Measurements from ENCODE around the gene LMOD1.

DNA sequence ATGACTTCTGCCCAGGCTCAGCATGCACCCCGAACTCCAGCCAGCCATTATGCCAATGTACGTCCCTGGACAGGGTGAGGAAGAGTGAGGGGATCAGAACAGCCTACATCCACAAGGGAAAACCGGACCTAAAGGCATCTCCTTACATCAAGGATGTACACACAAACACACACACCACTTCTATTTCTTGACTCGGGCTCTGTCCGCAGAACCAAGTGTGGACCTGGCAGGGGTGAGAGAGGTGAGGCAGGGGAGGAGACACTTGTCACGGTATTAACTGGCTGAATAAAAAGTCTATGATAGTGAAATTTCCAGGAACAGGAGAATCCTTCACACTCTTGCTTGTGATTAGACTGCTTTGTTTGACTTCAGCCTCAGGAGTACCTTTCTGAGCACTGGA is 2.3 kb downstream of the LMOD1 start:
- TF ChIP-seq, protein P1, sequence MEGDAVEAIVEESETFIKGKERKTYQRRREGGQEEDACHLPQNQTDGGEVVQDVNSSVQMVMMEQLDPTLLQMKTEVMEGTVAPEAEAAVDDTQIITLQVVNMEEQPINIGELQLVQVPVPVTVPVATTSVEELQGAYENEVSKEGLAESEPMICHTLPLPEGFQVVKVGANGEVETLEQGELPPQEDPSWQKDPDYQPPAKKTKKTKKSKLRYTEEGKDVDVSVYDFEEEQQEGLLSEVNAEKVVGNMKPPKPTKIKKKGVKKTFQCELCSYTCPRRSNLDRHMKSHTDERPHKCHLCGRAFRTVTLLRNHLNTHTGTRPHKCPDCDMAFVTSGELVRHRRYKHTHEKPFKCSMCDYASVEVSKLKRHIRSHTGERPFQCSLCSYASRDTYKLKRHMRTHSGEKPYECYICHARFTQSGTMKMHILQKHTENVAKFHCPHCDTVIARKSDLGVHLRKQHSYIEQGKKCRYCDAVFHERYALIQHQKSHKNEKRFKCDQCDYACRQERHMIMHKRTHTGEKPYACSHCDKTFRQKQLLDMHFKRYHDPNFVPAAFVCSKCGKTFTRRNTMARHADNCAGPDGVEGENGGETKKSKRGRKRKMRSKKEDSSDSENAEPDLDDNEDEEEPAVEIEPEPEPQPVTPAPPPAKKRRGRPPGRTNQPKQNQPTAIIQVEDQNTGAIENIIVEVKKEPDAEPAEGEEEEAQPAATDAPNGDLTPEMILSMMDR (IDR thresholded peaks at IDR 0.05) = no peak
- TF ChIP-seq POLR2A (IDR thresholded peaks at IDR 0.05) = no peak

All from adrenal gland (tissue), 5 donors.